Dedifferentiated amniotic fluid mesenchymal stem cell (primary cell): Measurements from ENCODE around the gene BTRC.

Experiments
- DNase-seq: peaks from one replicate; pipeline ENCODE4 v3.0.0-alpha.2; 2016; ENCODE audit errors: extremely low spot score

Gene BTRC

DNA sequence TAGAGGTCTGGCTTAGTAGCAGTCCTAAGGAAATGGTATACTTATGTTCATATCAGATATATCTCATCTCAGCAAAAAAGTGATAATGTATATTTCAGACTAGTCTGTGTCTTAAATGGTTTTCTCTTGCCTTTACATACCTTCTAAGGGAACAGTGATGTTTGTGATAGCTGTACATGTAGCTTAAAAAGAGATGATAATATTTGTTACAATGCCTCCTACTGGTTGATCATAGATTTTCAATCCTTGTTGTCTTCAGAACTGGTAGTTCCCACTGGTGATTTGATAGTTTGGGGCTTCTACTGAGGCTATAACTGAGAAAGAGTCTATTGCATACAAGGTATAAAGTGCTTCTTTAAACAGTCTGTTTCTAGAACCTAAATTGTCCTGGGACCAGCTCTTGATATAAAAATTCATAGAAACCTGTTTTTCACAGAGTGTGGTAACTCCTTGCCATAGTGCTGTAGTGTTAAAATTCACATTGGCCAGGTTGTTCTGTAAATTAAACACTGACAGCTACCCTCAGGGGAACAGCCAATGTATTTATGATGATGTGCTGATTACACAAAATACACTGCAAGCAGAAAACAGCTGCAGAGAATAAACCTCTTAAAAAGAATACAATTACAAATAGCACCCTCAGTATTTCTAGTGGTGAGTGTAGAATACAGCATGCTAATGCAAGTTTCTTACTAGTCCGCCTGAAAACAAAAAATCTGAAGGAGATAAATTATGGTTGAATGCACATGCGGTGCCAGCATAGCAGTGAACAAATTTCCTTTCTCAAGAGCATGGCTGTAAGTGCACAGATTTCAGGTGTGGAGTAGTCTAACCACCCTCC, 90.3 kb downstream of the BTRC start:
- no peak for DNase-seq

- no peak for DNase-seq
Observed at GRCh38 chr10:101446071-101446470, 92.1 kb downstream of the BTRC start.

- DNase-seq: no peak
Observed at GRCh38 chr10:101446947-101447346, 93.0 kb downstream of the BTRC start.

DNA sequence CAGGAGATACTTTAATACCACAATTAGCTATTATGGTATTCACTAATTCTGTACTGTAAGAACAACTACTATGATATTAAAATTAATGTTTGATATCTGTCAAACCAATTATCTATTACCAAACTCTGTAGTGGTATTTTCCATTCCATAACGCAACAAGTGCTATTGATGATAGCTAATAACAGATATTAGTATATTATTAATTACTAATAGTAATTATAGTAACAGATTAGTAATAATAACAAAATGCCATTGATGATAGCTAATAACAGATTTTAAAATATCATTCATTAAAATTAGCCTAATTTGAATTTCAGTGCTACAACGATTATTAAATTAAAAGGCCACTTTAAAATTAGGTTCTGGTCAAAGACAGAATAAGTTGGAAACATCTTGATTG, 93.5 kb downstream of the BTRC start:
- DNase-seq: no peak

DNA sequence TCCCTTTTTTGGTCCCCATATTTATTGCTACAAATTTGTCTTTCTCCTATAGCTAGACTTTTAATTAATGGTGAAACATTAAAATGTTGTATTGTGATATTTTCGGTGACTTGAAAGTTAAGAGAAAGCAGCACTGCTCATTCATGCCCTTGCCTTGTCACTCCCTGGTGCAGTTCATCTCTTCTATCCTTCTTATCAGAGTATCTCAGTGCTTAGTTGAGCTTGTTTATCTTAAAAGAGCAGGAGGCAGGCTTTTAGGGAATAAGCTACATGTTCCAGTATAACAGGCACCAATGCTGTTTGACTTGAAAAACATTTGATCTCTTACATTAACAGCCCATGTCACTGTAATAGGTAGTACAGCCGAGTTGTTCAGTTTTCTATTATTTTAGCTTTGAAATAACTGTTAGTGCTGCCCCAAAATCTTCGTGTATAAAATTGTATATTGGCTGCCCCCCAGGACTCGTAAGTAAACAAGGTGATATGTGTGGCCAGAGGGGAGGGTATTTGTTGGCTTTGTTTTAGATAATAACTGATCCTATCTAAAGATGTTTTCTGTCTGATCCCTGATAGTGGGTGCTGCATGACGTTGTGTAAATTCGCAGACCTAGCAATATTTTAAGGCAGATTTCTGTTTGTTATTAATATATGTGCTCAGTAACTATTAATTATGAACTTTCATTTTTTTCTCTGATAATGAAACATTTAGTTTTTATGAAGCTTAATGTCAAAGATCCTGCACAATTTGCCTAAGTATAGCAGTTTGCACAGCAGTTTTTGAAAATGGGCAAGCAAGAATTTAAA, 96.5 kb downstream of the BTRC start:
- no peak for DNase-seq

DNA sequence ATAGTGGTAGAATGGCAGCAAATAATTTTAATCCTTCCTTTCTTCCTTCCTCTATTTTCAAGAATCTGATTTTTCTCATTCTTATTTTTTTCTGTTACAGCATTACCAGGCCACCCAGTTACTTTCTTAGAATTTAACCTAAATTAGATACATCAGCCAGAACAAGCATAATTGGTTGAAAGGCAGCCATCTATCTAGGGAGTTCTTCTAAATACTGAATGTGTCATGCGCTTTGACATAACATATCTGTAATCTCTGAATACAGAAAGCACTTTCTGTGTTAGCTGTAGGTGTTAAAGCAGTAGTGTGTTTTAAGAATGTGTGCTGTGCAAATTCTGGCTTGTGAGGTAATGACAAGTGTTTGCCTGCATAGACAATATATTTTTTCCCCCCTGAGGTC, 97.3 kb downstream of the BTRC start:
- no peak for DNase-seq

- DNase-seq: no peak
Observed at GRCh38 chr10:101451667-101452069, 97.7 kb downstream of the BTRC start.

DNA sequence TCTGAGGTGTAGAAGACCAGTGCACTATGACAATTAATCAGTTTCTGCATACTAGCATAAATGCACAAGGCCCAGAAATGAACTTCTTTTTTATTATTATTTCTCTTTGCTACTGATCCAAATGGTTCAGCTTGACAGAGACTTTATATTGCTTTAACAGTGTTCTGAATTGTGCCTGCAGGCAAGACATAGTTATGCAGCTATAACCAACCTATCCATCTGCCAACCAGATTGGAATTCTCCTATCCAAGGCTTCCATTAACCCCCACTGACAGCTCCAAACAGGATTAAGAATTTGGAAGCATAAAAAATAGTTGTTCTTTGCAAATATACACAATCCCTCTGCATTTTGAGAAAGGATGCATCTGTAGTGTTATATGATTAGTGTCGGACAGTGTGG, 98.2 kb downstream of the BTRC start:
- DNase-seq: no peak

DNA sequence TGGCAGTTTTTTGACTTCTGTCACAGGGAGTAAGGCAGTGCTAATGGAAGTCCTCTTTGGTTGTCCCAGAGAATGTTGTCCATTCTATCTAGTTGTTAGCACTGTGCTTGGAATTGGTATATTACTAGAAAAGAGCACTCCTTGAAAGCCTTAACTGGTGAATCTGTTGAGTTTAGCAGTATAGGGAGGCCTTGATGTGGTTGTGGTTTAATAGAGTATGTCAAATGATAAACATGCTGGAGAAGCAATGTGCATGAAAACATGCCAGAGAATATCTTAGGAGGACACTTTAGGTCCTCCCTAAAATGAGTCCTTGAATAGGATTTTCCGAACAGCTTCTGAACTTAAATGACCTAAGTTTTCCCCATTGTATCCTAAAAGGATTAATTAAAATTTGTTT, 98.6 kb downstream of the BTRC start:
- DNase-seq: no peak

- no peak for DNase-seq
Observed at GRCh38 chr10:101453318-101453717, 99.4 kb downstream of the BTRC start.

DNA sequence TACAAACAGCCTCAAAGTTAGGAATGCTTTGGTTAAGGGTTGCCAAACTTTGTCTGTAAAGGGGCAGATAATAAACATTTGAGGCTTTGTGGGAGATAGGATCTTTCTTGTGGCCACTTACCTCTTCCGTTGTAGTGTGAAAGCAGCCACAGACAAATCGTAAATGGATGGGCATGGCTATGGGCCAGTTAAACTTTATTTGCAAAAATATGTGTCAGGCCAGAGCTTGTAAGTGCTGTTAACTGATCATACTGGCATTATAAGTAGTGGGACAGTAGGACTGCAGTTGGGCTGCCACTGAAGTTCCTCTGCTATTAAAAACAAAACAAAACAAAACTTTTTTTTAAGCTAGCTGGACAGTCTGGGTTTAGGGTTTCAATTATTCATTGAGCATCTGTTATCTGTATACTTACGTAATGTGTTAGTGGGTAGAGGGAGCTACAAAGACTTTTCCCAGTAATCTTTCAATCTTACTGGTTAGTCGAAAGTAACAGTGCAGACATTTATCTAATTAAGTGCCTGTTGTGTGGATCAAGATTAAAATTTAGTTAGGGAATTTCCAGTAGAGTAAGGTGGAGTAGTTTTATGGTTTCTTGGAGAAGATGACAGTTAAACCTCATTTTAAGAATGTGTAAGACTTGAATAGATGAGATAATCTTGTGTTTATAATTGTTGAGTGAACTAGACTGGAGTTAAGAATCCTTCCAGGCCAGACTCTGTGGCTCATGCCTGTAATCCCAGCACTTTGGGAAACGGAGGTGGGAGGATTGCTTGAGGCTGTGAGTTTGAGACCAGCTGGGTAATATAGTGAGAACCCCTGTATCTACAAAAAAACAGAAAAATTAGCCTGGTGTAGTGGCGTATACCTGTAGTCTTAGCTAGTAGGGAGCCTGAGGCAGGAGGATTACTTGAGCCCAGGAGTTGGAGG, 100.1 kb downstream of the BTRC start:
- DNase-seq: no peak

DNA sequence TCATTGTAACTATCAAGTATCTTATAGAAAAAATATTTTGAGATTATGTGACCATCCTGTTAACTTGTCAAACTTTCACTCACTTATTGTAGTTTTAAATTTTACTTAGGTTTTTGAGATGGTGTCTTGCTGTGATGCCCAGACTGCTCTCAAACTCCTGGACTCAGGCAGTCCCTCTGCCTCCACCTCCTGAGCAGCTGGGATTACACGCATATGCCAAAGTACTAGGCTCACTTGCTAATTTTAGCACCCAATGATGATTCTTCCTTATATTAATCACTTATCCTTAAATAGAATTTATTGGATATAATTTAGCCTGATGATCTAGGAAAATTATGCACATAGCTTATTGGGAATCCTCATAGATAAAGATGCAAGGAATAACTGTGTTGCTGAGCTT, 104.9 kb downstream of the BTRC start:
- DNase-seq: no peak

DNA sequence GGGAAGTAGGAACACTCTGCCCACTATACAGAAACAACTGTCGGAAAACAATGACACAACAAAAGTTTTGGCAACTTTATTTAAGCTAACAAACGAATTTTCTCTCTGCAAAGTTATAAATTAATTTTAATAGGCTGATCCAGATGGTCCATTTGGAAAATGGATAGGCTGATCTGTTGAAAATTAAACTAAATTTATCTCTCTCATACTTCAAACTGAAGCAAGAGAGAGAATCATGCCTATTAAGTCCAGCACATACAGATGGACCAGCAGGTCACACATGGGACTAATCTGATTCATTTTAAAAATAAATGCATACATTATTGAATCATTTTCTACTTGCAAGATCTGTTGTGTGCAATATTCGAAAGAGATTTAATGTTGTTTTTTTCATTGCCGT, 110.1 kb downstream of the BTRC start:
- no peak for DNase-seq

DNA sequence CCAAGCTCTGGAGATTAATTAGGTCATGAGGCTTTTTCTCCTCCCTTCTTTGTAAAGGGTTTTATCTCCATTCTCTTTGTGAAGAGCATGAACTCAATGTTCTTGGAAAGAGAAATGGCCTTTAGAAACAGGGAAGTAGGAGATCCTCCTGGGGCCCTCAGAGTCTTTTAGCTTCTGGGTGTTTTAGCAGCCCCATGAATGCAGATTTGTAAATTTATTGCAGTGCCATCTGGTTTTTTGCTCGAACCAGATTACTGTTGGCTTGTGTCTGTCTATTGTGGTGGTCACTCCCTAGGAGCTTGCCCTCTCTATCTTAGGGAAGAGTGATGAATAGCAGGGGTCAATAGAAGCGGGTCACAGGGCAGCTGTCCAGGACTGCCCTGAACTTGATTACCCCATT, 110.6 kb downstream of the BTRC start:
- no peak for DNase-seq

DNA sequence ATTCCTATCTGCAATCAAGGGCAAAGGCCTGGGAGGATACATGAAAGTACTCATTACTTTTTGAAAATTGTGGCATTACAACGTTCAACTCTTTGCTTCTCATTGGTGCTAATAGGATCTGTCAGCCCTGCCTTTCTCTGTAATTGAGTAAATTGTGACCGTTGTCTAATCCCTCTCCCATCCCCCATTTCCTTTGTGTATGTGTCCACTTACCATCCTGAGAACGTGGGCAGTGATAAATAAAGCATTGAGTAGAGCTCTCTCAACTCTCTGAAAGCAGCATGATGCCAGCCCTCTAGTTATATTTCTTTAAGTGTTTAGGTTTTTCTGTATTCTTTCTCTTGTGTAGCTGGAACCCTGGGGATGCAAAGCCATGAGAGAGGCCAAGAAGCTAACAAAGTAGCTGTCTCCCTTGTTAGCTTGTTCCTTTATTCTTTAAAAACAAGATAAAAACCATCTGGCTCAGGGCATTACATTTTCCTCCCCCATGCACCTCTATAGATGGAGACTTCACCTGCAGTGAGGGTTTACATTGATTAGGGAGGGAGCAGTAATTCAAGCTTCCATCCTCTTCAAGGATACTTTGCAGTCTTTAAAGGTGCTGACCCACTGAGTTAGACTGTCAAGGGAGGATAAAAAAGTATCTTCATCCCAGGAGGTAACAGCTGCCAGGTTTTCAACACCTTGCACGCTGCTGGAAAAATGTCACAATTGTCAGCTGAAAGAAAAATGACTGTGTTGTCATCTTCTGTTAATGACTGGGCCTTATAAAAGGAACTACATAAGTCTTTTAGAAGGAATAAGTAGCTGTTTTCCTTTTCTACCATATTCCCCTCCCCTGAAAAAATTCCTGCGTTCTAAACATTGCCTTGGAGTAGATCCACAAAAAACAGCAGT, 112.3 kb downstream of the BTRC start:
- no peak for DNase-seq

DNA sequence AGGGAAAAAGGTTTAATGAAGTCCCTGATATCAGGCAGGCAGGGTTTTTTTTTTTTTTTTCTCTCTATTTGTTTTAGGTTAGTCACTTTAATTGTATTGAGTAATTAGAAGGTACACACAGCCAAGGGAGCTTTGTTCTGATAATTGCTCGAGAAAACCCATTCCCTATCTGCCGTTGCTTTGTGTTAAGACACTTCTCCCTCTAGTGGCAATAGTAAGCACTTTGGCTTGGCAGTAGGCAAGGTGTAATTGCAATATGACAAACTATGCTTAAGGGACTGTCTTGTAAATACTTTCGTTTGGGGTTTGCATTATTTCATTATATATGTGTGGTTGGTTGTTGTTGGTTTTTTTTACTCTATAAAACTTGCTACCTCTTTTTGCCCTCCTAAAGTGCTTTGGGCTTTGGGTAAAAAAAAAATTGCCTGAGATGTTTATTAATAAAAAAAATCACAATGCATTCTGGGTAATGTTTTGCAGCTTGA, 113.4 kb downstream of the BTRC start:
- DNase-seq: peak; percentile 68

DNA sequence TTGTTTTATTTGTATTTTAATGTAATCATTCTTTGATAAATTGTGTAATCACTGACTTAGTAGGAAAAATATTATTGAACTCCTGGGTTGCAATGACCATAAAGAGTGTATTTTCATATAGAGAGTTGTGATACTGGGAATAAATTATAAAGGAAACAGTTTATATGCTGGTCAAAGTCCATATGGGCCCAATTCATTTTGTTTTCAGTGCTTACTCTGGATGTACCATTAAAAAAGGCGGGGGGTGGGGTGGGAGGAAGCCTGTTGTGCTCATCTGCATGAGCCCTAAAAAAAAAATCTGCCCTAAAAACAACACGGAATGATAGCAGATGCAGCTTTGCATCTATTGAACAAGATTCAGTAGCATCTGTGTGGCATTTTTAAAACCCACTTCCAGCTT, 114.2 kb downstream of the BTRC start:
- no peak for DNase-seq

DNA sequence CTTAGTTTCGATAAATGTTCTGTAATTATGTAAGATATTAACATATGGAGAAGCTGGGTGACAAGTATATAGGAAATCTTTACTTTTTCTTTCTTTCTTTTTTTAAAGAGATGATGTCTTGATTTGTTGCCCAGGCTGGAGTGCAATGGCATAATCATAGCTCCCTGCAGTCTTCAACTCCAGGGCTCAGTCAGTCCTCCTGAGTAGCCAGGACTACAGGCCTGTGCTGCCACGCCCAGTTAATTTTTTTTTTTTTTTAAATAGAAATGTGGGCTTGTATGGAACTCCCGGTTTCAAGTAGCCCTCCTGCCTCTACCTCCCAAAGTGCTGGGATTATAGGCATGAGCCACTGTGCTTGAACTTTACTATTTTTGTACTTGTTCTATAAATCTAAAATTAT, 122.4 kb downstream of the BTRC start:
- no peak for DNase-seq

- no peak for DNase-seq
Observed at GRCh38 chr10:101478956-101479355, 125.0 kb downstream of the BTRC start.

DNA sequence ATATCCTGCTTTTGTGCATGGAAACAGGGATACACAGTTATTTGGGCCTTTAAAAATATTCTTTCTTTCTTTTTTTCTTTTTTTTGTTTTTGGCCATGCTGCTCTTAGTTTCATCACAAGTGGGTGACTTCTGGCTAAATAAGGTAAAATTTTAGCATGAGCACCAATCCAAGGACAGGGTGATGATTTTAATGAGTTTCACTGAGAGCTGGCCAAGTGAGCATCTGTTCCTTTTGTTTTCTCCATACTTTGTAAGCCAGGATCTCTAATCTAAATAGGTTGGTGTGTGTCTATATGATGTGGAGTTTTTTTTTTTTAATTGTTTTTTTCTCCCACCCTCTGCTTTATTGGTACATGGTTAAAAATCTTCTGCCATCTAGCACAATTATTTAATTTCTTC, 127.3 kb downstream of the BTRC start:
- DNase-seq: no peak

- no peak for DNase-seq
Observed at GRCh38 chr10:101482568-101482967, 128.6 kb downstream of the BTRC start.
